Measurements from ENCODE around the gene SLC25A43. TPM values are rescaled to one million over a fixed set of nuclear protein-coding genes. Genes with fewer than 3 reads are reported as not detected.

Gene SLC25A43
- total RNA-seq, 1 donor from 2014 or later, result 10.8 TPM

DNA sequence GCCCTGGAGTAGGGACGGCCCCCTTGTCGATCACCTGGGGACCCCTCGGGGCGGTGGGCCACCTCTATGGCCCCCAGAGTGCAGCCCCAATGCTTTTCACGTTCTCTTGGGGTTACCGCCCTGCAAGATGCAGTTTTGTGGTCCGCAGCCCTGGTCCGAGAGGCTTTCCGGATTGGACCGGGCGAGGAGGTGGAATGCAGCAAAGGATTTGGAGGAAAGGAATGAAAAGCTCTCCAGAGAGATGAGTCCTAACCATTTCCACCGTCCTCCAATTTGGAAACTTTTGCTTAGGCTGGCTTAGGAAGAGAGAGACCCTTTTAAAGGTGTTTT is 601 bp downstream of the SLC25A43 start:
- TF ChIP-seq, protein P1, sequence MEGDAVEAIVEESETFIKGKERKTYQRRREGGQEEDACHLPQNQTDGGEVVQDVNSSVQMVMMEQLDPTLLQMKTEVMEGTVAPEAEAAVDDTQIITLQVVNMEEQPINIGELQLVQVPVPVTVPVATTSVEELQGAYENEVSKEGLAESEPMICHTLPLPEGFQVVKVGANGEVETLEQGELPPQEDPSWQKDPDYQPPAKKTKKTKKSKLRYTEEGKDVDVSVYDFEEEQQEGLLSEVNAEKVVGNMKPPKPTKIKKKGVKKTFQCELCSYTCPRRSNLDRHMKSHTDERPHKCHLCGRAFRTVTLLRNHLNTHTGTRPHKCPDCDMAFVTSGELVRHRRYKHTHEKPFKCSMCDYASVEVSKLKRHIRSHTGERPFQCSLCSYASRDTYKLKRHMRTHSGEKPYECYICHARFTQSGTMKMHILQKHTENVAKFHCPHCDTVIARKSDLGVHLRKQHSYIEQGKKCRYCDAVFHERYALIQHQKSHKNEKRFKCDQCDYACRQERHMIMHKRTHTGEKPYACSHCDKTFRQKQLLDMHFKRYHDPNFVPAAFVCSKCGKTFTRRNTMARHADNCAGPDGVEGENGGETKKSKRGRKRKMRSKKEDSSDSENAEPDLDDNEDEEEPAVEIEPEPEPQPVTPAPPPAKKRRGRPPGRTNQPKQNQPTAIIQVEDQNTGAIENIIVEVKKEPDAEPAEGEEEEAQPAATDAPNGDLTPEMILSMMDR (IDR thresholded peaks at IDR 0.05), result no peak
- peak overlapping the region; percentile 62 for H3K27ac Mint-ChIP-seq (ENCODE audit: unreplicated experiment)
- no peaks in the 10 kb centered on the region for H3K9me3 Mint-ChIP-seq (ENCODE audit: unreplicated experiment)
- H3K4me3 Mint-ChIP-seq (ENCODE audit: unreplicated experiment), result peak overlapping the region; percentile 78
- DNase-seq (ENCODE audit: extremely low spot score, unreplicated experiment), result no peak
- no peaks in the 10 kb centered on the region for H3K36me3 Mint-ChIP-seq (ENCODE audit: unreplicated experiment)
- H3K27me3 Mint-ChIP-seq (ENCODE audit: unreplicated experiment), result no peaks in the 10 kb centered on the region
- peaks cover 13% of the 10 kb centered on the region for H3K4me1 Mint-ChIP-seq (ENCODE audit: unreplicated experiment)

DNA sequence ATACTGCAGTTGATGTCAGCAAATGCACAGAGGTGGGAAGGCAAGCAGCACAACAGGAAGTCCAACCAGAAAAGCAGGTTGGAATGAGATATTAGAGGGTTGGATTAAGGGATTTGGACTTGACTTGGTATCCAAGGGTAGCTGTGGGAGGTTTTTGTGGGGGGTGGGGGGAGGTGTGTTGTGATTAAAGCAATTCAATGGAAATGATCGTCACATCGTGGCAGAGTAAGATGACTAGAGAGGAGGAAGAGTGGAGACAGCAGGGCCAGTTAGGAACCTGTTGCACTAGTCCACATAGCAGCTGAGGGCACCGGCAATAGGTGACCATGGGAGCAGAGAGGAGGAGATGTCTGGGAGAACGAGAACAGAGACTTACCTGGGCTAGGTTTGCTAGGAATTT is 2.4 kb downstream of the SLC25A43 start:
- Mint-ChIP-seq H3K27ac (ENCODE audit: unreplicated experiment) (no peak overlapping the region), H3K4me1 (ENCODE audit: unreplicated experiment) (peaks cover 13% of the 10 kb centered on the region), H3K27me3 (ENCODE audit: unreplicated experiment) (no peaks in the 10 kb centered on the region), H3K4me3 (ENCODE audit: unreplicated experiment) (no peak overlapping the region), H3K36me3 (ENCODE audit: unreplicated experiment) (no peaks in the 10 kb centered on the region), H3K9me3 (ENCODE audit: unreplicated experiment) (no peaks in the 10 kb centered on the region)
- DNase-seq (ENCODE audit: extremely low spot score, unreplicated experiment), result no peak
- TF ChIP-seq, protein P1 (IDR thresholded peaks at IDR 0.05), result no peak

DNA sequence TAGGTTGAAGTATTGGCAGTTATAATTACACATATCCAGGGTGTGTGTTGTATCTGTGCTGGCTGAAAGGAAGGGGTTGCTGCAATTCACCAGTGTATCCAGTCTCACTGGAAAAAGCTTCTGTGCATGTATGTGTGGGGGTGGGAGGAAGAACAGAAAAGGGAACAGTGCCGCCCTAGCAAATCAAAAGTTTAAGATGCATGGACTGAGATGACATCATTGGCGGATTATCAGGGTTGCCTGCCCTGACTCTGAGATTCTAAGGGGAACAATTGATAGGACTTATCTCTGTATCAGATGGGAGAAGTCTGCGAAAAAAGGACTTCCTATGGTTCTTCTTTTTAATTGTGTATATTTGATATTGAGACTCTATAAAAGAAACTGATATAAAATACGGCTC is 3.5 kb downstream of the SLC25A43 start:
- no peak overlapping the region for H3K27ac Mint-ChIP-seq (ENCODE audit: unreplicated experiment)
- no peaks in the 10 kb centered on the region for H3K9me3 Mint-ChIP-seq (ENCODE audit: unreplicated experiment)
- DNase-seq (ENCODE audit: extremely low spot score, unreplicated experiment), result no peak
- peaks cover under 1% of the 10 kb centered on the region for H3K36me3 Mint-ChIP-seq (ENCODE audit: unreplicated experiment)
- H3K4me1 Mint-ChIP-seq (ENCODE audit: unreplicated experiment), result peaks cover 13% of the 10 kb centered on the region
- TF ChIP-seq, protein P1 (IDR thresholded peaks at IDR 0.05), result no peak
- H3K27me3 Mint-ChIP-seq (ENCODE audit: unreplicated experiment), result no peaks in the 10 kb centered on the region
- no peak overlapping the region for H3K4me3 Mint-ChIP-seq (ENCODE audit: unreplicated experiment)

DNA sequence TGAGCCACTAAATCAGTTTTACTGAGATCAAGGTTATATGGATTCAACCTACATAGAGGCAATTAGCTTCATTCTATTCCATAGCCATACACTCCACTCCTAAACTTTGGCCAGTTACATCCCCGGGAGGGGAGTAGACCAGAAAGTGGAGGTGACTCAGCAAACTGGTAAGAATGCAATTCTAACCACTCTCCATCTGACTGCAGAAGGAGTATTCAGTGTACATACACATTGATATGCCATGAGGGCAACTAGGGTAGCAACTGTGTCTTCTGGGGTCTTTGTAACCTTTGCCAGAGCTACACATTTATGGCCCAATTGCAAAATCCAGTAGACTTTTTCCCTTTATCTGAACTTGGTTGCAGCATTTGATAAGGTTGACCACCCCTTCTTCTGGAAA is 7.6 kb downstream of the SLC25A43 start:
- H3K36me3 Mint-ChIP-seq (ENCODE audit: unreplicated experiment), result peaks cover 9% of the 10 kb centered on the region
- H3K27ac Mint-ChIP-seq (ENCODE audit: unreplicated experiment), result no peak overlapping the region
- no peaks in the 10 kb centered on the region for H3K27me3 Mint-ChIP-seq (ENCODE audit: unreplicated experiment)
- TF ChIP-seq, protein P1 (IDR thresholded peaks at IDR 0.05), result no peak
- peaks cover 5% of the 10 kb centered on the region for H3K9me3 Mint-ChIP-seq (ENCODE audit: unreplicated experiment)
- no peak for DNase-seq (ENCODE audit: extremely low spot score, unreplicated experiment)
- no peak overlapping the region for H3K4me3 Mint-ChIP-seq (ENCODE audit: unreplicated experiment)
- H3K4me1 Mint-ChIP-seq (ENCODE audit: unreplicated experiment), result peaks cover 12% of the 10 kb centered on the region

DNA sequence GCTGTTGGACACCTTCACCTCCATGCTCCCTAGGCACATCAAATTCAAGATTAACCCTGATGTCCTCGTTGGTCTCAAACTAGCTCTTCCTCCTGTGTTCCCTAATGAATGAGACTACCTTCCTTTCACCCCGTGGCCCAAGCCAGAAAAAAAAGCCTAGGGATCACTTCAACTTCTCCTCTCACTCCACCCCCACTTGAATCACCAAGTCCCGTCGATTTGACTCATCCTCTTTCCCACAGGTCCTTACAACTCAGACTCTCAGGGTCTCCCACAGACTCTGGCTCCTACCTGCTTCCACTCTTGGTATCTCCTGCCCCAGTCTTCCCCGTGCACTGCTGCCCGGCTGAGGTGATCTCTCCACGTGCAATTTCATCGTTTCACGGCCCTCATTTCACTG is 8.5 kb downstream of the SLC25A43 start:
- peaks cover 13% of the 10 kb centered on the region for H3K4me1 Mint-ChIP-seq (ENCODE audit: unreplicated experiment)
- H3K9me3 Mint-ChIP-seq (ENCODE audit: unreplicated experiment), result peaks cover 5% of the 10 kb centered on the region
- TF ChIP-seq, protein P1 (IDR thresholded peaks at IDR 0.05), result no peak
- H3K4me3 Mint-ChIP-seq (ENCODE audit: unreplicated experiment), result no peak overlapping the region
- DNase-seq (ENCODE audit: extremely low spot score, unreplicated experiment), result no peak
- H3K36me3 Mint-ChIP-seq (ENCODE audit: unreplicated experiment), result peaks cover 9% of the 10 kb centered on the region
- no peaks in the 10 kb centered on the region for H3K27me3 Mint-ChIP-seq (ENCODE audit: unreplicated experiment)
- no peak overlapping the region for H3K27ac Mint-ChIP-seq (ENCODE audit: unreplicated experiment)
